Activated T-cell treated with anti-CD3 and anti-CD28 coated beads for 48 hours (primary cell): ENCODE measurements around the gene FARP1.

Experiments used
- DNase-seq: peaks from one replicate; pipeline ENCODE4 v3.0.0-alpha.2; 2020; ENCODE audit warnings: low read depth

The FARP1 gene

GRCh38 chr13:98288211-98288610, 145.3 kb downstream of the FARP1 start:
- DNase-seq = no peak

DNA sequence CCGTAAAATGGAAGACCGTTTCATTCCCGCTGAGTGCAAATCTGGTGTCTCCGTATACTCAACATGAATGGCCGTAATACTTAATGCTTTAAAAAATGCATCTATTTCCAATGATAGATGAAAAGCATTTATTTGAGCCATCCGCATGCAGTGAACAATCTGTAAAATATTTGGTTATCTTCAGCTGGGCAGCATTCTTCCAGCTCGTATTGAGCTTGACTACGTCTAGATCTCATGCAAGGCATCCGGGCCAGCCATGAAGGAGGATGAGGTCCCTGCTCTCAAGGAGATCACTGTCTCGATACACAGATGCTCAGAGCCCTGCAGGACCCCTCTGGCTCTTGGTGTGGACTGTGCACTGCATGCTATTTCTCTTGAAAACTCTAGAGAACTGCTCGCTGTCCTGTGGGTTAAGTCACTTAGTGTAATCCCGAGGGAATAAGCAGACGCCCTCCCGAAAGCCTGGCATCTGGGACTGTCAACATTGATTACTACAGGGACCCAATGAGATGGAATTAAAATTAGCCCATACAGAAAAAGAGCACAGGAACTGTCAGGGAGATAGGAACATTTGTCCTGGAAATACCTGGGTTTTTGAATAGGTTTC, 146.5 kb downstream of the FARP1 start:
- no peak for DNase-seq

- DNase-seq = no peak
Observed at GRCh38 chr13:98290261-98290660, 147.4 kb downstream of the FARP1 start.

DNA sequence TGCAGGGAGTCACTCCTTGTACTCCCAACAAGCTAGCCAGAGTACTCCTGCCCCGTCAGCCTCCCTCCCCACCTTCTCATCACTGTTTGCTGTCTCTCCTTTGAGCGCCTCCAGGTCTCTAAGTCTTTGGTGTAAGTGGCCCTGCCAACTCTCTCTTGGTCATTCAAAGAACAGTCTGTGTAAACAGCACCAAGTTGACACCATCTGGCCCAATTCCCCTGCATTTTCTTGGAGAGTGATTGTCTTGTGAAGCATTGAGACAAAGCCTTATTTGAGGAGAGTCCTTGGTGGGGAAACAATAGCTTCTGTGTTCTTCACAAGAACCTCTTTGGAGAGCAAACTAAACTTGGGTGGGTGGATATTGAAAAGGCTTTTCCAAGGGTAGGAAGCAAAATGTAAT, 148.8 kb downstream of the FARP1 start:
- no peak for DNase-seq

- DNase-seq = no peak
Observed at GRCh38 chr13:98293103-98293502, 150.2 kb downstream of the FARP1 start.

DNA sequence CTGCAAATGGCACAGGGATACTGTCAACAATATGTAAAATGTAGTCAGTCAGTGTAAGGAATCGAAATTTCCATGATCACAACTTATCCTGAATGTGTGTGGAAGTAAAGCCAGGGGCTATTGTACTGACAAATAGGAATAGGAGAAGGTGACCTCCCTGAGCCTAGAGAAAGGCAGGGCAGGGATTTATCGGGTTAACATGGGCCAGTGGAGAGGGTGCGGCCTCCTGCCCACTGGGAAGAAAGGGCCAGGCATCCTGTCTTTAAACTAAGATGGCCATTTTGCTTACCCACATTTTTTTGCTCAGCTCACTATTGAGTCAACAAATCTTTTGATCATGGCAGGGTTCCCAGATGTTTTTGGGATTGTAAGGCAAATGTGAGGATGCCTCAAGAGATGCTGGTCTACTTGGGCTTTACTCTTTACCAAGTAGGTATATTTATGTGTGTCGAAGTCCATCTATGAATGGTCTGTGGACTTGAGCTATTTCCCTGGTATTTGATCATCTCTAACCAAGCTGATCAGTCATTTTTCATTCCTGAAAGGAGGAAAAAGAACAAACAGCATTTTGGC, 150.8 kb downstream of the FARP1 start:
- DNase-seq = no peak

GRCh38 chr13:98295371-98295770, 152.5 kb downstream of the FARP1 start:
- DNase-seq = no peak

GRCh38 chr13:98297051-98297450, 154.2 kb downstream of the FARP1 start:
- DNase-seq = no peak

DNA sequence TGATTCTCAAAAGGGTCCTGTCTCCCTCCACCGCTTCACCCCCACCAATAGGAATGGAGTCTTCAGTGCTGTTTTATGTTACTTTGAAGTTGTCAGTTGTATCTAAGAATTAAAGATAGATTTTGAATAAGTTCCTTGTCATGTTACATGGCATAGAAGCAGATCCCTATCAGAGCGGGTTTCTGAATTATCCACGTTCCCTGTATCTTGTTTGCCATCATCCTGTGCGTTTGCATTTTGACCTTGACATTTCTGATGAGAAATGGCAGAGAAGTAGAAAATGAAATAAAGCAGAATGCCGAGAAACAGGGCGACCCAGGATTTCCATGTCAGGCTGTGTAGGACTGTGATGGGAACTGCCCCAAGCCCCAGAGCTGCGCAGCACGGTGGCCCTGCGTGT, 154.9 kb downstream of the FARP1 start:
- DNase-seq = no peak

- no peak for DNase-seq
Observed at GRCh38 chr13:98298599-98298998, 155.7 kb downstream of the FARP1 start.

DNA sequence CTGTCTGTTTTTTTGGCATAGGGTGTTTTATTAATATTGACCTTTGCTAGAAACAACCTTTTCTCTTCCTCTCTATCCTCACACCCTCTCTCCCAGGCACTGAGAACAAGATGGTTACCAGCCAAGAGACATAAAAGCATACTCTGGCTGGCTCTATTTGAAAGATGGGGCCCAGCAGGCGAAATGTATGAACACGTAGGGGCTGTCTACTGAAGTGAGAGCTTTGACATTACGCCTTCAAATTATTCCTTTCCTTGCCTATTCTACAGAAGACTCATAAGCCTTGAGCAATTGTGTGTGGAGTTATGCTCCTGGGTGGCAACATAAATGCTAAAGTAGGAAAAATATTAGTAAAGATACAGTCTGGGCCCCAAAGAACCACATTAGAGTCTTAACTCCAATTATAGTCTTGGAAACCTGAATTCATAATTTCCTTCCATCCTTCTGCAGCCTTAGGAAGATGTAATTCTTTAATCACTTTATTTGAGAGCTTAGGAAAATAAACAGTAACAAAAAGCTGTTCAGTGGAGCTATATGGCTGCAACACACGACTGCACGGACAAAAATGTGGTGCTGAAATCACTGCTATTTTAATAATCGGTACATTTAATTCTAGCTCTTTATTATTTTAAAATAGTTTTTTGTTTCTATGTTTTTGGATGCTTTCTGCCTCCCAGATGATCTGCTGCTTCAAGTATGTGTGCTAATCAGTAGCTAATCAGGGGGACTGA, 156.5 kb downstream of the FARP1 start:
- no peak for DNase-seq

- no peak for DNase-seq
Observed at GRCh38 chr13:98299966-98300350, 157.1 kb downstream of the FARP1 start.

GRCh38 chr13:98300956-98301641, 158.2 kb downstream of the FARP1 start:
- no peak for DNase-seq

DNA sequence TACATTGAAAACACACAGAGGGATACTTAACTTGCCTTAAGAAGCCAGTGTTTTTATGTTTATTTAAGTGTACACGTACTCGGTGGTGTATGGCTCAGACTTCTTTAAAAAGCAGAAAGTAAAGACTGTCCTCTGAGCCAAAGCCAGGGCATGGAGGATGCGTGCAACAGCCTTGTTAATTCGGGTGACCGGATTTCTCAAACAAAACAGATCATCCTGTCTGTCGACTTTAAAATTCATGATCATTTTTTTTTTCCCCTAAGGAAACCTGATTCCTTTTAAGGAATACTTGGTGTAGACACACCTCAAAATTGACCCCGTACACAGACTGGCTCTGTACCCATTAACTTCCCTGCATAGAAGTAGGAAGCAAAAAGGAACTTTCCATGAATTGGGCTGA, 158.8 kb downstream of the FARP1 start:
- no peak for DNase-seq

- DNase-seq = no peak
Observed at GRCh38 chr13:98303858-98304257, 161.0 kb downstream of the FARP1 start.

- no peak for DNase-seq
Observed at GRCh38 chr13:98305670-98306069, 162.8 kb downstream of the FARP1 start.

- DNase-seq = no peak
Observed at GRCh38 chr13:98307463-98308085, 164.7 kb downstream of the FARP1 start.

GRCh38 chr13:98308086-98308911, 165.4 kb downstream of the FARP1 start:
- DNase-seq = no peak

- DNase-seq = no peak
Observed at GRCh38 chr13:98309569-98310335, 166.9 kb downstream of the FARP1 start.

DNA sequence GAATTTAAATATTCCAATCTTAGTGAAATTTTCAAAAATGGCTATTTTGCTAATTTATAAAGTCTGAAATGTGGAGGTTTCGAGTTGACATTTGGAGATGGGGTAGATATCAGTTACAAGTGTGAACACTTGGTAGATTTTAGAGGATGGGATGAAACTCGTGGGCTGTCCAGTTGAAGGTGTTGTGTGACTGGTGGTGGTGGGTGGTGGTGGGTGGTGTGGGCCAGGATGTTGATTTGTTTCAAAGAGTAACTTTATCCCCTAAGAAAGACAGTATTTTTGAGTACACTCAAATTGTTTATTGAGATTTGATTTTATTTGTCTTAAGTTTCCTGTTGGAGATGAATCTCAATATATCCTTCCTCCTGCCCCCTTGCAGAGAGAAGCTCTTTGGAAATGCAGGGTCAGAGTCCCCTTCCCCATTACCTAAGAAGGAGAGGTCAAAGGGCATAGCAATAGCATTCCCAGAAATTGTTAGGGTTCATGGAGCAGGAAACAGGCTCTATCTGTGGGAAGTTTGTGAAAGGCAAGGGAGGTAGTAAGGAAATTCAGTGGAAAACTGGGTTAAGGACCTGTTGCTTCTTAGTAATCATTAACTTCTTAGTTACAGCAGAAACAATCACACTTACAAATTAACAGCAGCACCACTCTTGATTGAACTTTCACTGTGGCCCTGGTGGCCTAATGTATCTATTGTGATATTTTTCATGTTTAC, 167.7 kb downstream of the FARP1 start:
- no peak for DNase-seq
